H1 (cell line): Measurements from ENCODE around the gene ACSL4. TPM values are rescaled to one million over a fixed set of nuclear protein-coding genes. Genes with fewer than 3 reads are reported as not detected.

ENCODE experiments used
- CTCF ChIA-PET: fragments of 300-600 bp; sonication (Branson Sonifier 250); formaldehyde crosslinking; loops from one replicate; lab custom pipeline; 2021; ENCODE audit not compliant: partially characterized antibody; lab: Charles Lee
- POLR2A ChIA-PET: fragments of 300-600 bp; sonication (Branson Sonifier 250); formaldehyde crosslinking; loops from one replicate; lab custom pipeline; 2021; ENCODE audit warnings: inconsistent platforms; ENCODE audit not compliant: partially characterized antibody; lab: Charles Lee
- DNase-seq, 2 experiments: peaks; one replicate each; pipeline versions ENCODE4 v3.0.0 to v3.0.0-alpha.2; 2010 to 2022; ENCODE audit warnings: low spot score in 2 of 2, low read depth in 1 of 2, mixed read lengths in 1 of 2
- FAIRE-seq: peaks from 2 replicates; lab custom pipeline; 2011; peaks lifted over from hg19 to GRCh38; lab: Jason Lieb, UNC
- H2AFZ ChIP-seq: 2 replicates; pipeline ENCODE4 v1.8.1; 2012; ENCODE audit warnings: low read length, inconsistent platforms
- H2AK5ac ChIP-seq: 2 replicates; pipeline ENCODE4 v1.6.1; 2013; ENCODE audit warnings: low read depth, low read length
- H2BK120ac ChIP-seq: replicated peaks from 2 replicates; pipeline ENCODE3; 2013; ENCODE audit warnings: low read depth, low read length, inconsistent platforms
- H2BK12ac ChIP-seq: 2 replicates; pipeline ENCODE4 v1.6.1; 2013; ENCODE audit warnings: low read depth, low read length
- H2BK15ac ChIP-seq: 2 replicates; pipeline ENCODE4 v1.6.1; 2013; ENCODE audit warnings: low read length
- H2BK20ac ChIP-seq: 2 replicates; pipeline ENCODE4 v1.6.1; 2013; ENCODE audit warnings: low read length
- H2BK5ac ChIP-seq: 2 replicates; pipeline ENCODE4 v1.6.1; 2013; ENCODE audit warnings: low read depth, low read length
- H3K14ac ChIP-seq: 2 replicates; pipeline ENCODE4 v1.6.1; 2013; ENCODE audit warnings: inconsistent platforms; ENCODE audit not compliant: insufficient read length
- H3K18ac ChIP-seq: 2 replicates; pipeline ENCODE4 v1.6.1; 2013; ENCODE audit warnings: low read length; ENCODE audit errors: extremely low read depth
- H3K23ac ChIP-seq: 2 replicates; pipeline ENCODE4 v1.6.1; 2013; ENCODE audit warnings: inconsistent platforms; ENCODE audit not compliant: insufficient read length
- H3K23me2 ChIP-seq: 2 replicates; pipeline ENCODE4 v1.6.1; 2013; ENCODE audit warnings: low read depth, low read length
- H3K27ac ChIP-seq: 2 replicates; pipeline ENCODE4 v1.6.1; 2011; ENCODE audit warnings: low read depth, low read length, inconsistent platforms
- H3K27me3 ChIP-seq, 4 experiments: replicated peaks in 1 of 4; 1 replicate in 1 of 4; 2 replicates in 3 of 4; pipeline versions ENCODE4 v1.6.1 to v1.8.1; 2011 to 2013; ENCODE audit warnings: low read length in 3 of 4, mild to moderate bottlenecking in 3 of 4, inconsistent platforms in 2 of 4, mixed read lengths in 2 of 4, moderate library complexity in 1 of 4; ENCODE audit not compliant: control insufficient read depth in 3 of 4, insufficient read depth in 3 of 4; ENCODE audit errors: extremely low read depth in 1 of 4
- H3K36me3 ChIP-seq, 4 experiments: 2 replicates each; pipeline versions ENCODE4 v1.6.1 to v1.8.1; 2011 to 2013; ENCODE audit warnings: mild to moderate bottlenecking in 4 of 4, low read length in 3 of 4, moderate library complexity in 2 of 4, control low read depth in 1 of 4, inconsistent platforms in 1 of 4; ENCODE audit not compliant: insufficient read depth in 4 of 4, control insufficient read depth in 2 of 4
- H3K4ac ChIP-seq: replicated peaks from 2 replicates; pipeline ENCODE3; 2013; ENCODE audit warnings: low read length, low read depth, mixed read lengths, inconsistent platforms; ENCODE audit not compliant: insufficient read length
- H3K4me1 ChIP-seq, 4 experiments: replicated peaks in 1 of 4; 1 replicate in 1 of 4; 2 replicates in 3 of 4; pipeline versions ENCODE4 v1.6.1 to v1.8.1; 2011 to 2013; ENCODE audit warnings: low read length in 3 of 4, inconsistent platforms in 2 of 4, mixed read lengths in 1 of 4; ENCODE audit not compliant: insufficient read depth in 4 of 4, control insufficient read depth in 3 of 4
- H3K4me2 ChIP-seq, 2 experiments: 2 replicates each; pipeline versions ENCODE4 v1.6.1 to v1.8.1; 2011 to 2013; ENCODE audit warnings: low read depth in 2 of 2, low read length in 2 of 2, control low read depth in 1 of 2, inconsistent platforms in 1 of 2, mild to moderate bottlenecking in 1 of 2; ENCODE audit not compliant: insufficient read depth in 1 of 2
- H3K4me3 ChIP-seq, 4 experiments: fragments of 200-600, 300-600 bp in 1 of 4; sonication (generic), shearing (Covaris generic), sonication (Bioruptor Twin) in 1 of 4; 2 replicates each; pipeline versions ENCODE4 v1.5.1 to v1.8.1; 2011 to 2016; ENCODE audit warnings: low read length in 4 of 4, low read depth in 3 of 4, control low read depth in 2 of 4, inconsistent platforms in 2 of 4, mild to moderate bottlenecking in 2 of 4, mixed read lengths in 1 of 4, moderate library complexity in 1 of 4; ENCODE audit not compliant: insufficient read depth in 2 of 4; ENCODE audit errors: extremely low read depth in 1 of 4
- H3K56ac ChIP-seq: replicated peaks from 2 replicates; pipeline ENCODE3; 2013; ENCODE audit warnings: low read depth, mild to moderate bottlenecking, mixed read lengths, low read length, inconsistent platforms; ENCODE audit not compliant: insufficient read length
- H3K79me1 ChIP-seq: 2 replicates; pipeline ENCODE4 v1.6.1; 2013; ENCODE audit warnings: low read depth, low read length, control low read depth
- H3K79me2 ChIP-seq, 2 experiments: 2 replicates each; pipeline versions ENCODE4 v1.6.1 to v1.8.1; 2012 to 2013; ENCODE audit warnings: low read length in 2 of 2, mild to moderate bottlenecking in 2 of 2, inconsistent platforms in 1 of 2; ENCODE audit not compliant: insufficient read depth in 2 of 2, control insufficient read depth in 1 of 2
- H3K9ac ChIP-seq, 4 experiments: replicated peaks in 1 of 4; 1 replicate in 1 of 4; 2 replicates in 3 of 4; pipeline versions ENCODE4 v1.6.1 to v1.8.1; 2011 to 2013; ENCODE audit warnings: low read depth in 3 of 4, low read length in 3 of 4, control low read depth in 2 of 4, mild to moderate bottlenecking in 2 of 4, moderate library complexity in 2 of 4, inconsistent platforms in 1 of 4; ENCODE audit errors: extremely low read depth in 1 of 4
- H3K9me3 ChIP-seq, 2 experiments: 2 replicates each; pipeline versions ENCODE4 v1.6.1 to v1.8.1; 2012 to 2013; ENCODE audit warnings: mild to moderate bottlenecking in 2 of 2, moderate library complexity in 2 of 2, control low read depth in 1 of 2, inconsistent platforms in 1 of 2, low read depth in 1 of 2, low read length in 1 of 2, mixed read lengths in 1 of 2; ENCODE audit not compliant: insufficient read depth in 2 of 2
- H4K20me1 ChIP-seq, 2 experiments: replicated peaks in 1 of 2; 2 replicates each; pipeline versions ENCODE3 to v1.8.1; 2011 to 2013; ENCODE audit warnings: inconsistent platforms in 2 of 2, low read length in 2 of 2, mild to moderate bottlenecking in 1 of 2; ENCODE audit not compliant: insufficient read depth in 2 of 2, control insufficient read depth in 1 of 2
- H4K5ac ChIP-seq: 2 replicates; pipeline ENCODE4 v1.6.1; 2013; ENCODE audit warnings: low read length, low read depth, mixed read lengths, inconsistent platforms; ENCODE audit not compliant: insufficient read length
- H4K8ac ChIP-seq: 2 replicates; pipeline ENCODE4 v1.8.0; 2013; ENCODE audit warnings: mild to moderate bottlenecking, moderate library complexity, low read length, inconsistent platforms; ENCODE audit not compliant: insufficient read depth; ENCODE audit errors: extremely low read depth
- H4K91ac ChIP-seq: replicated peaks from 2 replicates; pipeline ENCODE3; 2013; ENCODE audit warnings: low read length, mixed read lengths, inconsistent platforms; ENCODE audit not compliant: insufficient read length
- ATF2 ChIP-seq: IDR thresholded peaks from 2 replicates; pipeline ENCODE4 v1.6.1; 2012; ENCODE audit warnings: low read length, inconsistent platforms
- BRCA1 ChIP-seq: IDR thresholded peaks from 2 replicates; pipeline ENCODE4 v1.6.1; 2012; ENCODE audit warnings: low read depth, low read length, improper control_type of control experiment
- CBX5 ChIP-seq: fragments of 300-800, 300-1000 bp; sonication (generic); IDR thresholded peaks from 2 replicates; pipeline ENCODE4 v1.7.1; 2016; ENCODE audit warnings: antibody characterized with exemption, low read length, low read depth
- GABPA ChIP-seq: IDR thresholded peaks from 2 replicates; pipeline ENCODE4 v1.6.1; 2011; ENCODE audit warnings: mild to moderate bottlenecking, low read length, moderate library complexity, borderline replicate concordance; ENCODE audit not compliant: insufficient read depth
- JUND ChIP-seq: IDR thresholded peaks from 2 replicates; pipeline ENCODE4 v1.6.1; 2011; ENCODE audit warnings: mild to moderate bottlenecking, improper control_type of control experiment, low read length
- POLR2A ChIP-seq, 2 experiments: IDR thresholded peaks; 1 replicate in 1 of 2; 2 replicates in 1 of 2; pipeline ENCODE4 v1.6.1; 2011; ENCODE audit warnings: low read depth in 2 of 2, low read length in 2 of 2, mild to moderate bottlenecking in 2 of 2; ENCODE audit errors: control extremely low read depth in 1 of 2
- RAD21 ChIP-seq, 2 experiments: IDR thresholded peaks in 1 of 2; conservative IDR thresholded peaks in 1 of 2; 2 replicates each; pipeline ENCODE4 v1.6.1; 2011; ENCODE audit warnings: low read depth in 2 of 2, low read length in 2 of 2, improper control_type of control experiment in 1 of 2, inconsistent platforms in 1 of 2, mild to moderate bottlenecking in 1 of 2, moderate library complexity in 1 of 2
- RBBP5 ChIP-seq: IDR thresholded peaks from 2 replicates; pipeline ENCODE4 v1.7.1; 2012; ENCODE audit warnings: low read depth, mild to moderate bottlenecking, inconsistent platforms, low read length, moderate library complexity, borderline replicate concordance
- RFX5 ChIP-seq: IDR thresholded peaks from 2 replicates; pipeline ENCODE4 v1.6.1; 2011; ENCODE audit warnings: low read depth, low read length, improper control_type of control experiment, borderline replicate concordance
- SAP30 ChIP-seq: fragments of 300-600 bp; sonication (generic); IDR thresholded peaks from 2 replicates; pipeline ENCODE4 v1.7.1; 2012; ENCODE audit warnings: low read length, moderate library complexity, mild to moderate bottlenecking, inconsistent platforms; ENCODE audit not compliant: insufficient read depth, insufficient replicate concordance
- SP2 ChIP-seq: IDR thresholded peaks from 2 replicates; pipeline ENCODE4 v1.6.1; 2012; ENCODE audit warnings: mild to moderate bottlenecking, low read length, inconsistent platforms
- SP4 ChIP-seq: IDR thresholded peaks from 2 replicates; pipeline ENCODE4 v1.6.1; 2012; ENCODE audit warnings: low read length, inconsistent platforms
- SRF ChIP-seq: IDR thresholded peaks from 2 replicates; pipeline ENCODE4 v1.6.1; 2011; ENCODE audit warnings: mild to moderate bottlenecking, low read depth, low read length, moderate library complexity
- WGBS, 2 experiments: shearing (Covaris generic) in 1 of 2; methylation state at CpG; one replicate each; pipeline versions ENCODE4 v1.1.6 to v1.1.7; 2013 to 2015; ENCODE audit warnings: low lambda C conversion rate in 2 of 2, mixed read lengths in 2 of 2, inconsistent platforms in 1 of 2, low coverage in 1 of 2, missing lambda C conversion rate in 1 of 2; ENCODE audit not compliant: insufficient replicate concordance in 2 of 2, insufficient coverage in 1 of 2, insufficient read length in 1 of 2; ENCODE audit errors: extremely low coverage in 1 of 2, missing lambda C conversion rate in 1 of 2; 5-methylcytosine and 5-hydroxymethylcytosine counted together
- polyA plus RNA-seq, 7 experiments: library from polyadenylated mRNA; depleted of rRNA in 3 of 7; stranded (reverse) in 5 of 7; unstranded in 2 of 7; fragments of >200 nt in 5 of 7; fragments of 200-250 nt in 2 of 7; gene quantifications; 1 replicate in 5 of 7; 2 replicates in 1 of 7; 4 replicates in 1 of 7; pipeline versions ENCODE4 v1.2.1 to v1.2.3, GENCODE V29; 2011 to 2013; ENCODE audit warnings: missing spikeins in 2 of 7, mixed read lengths in 2 of 7
- total RNA-seq: library from RNA; stranded (reverse); fragmentation: NEBNext Ultra II Directional; extraction: Animal tissue kit (Norgen Biotek cat#: 25700); gene quantifications from 2 replicates; pipeline ENCODE4 v1.2.1, GENCODE V29; 2021

ACSL4 gene
- total and polyA plus RNA-seq, 2 of the 8 experiments (the other 6 are each of a cell fraction or from before 2014, with no cell fraction given): 11.3 to 47.0 TPM

GRCh38 chrX:109629310-109629709 is 103.7 kb downstream of the ACSL4 start:
- H3K4me2 ChIP-seq: no peak overlapping the region
- no peaks in the 10 kb centered on the region for H3K9me3 ChIP-seq
- no peak overlapping the region for H4K5ac ChIP-seq
- CTCF ChIA-PET: interaction anchor here (0.6 to 1.8 kb wide), 6 partner anchors 36 to 261 kb away, joined by 3 to 9 read pairs (median 3); no protein-coding TSS in a partner anchor
- H3K14ac ChIP-seq: no peak overlapping the region
- no peaks in the 10 kb centered on the region for H4K20me1 ChIP-seq
- peaks cover 0 to 5% (median 0%) of the 10 kb centered on the region in 4 experiments; a peak in 1 of 7 replicates for H3K4me1 ChIP-seq
- H2AFZ ChIP-seq: no peak overlapping the region
- H2BK12ac ChIP-seq: no peak overlapping the region
- H3K36me3 ChIP-seq: no peaks in the 10 kb centered on the region
- no peak overlapping the region for H2AK5ac ChIP-seq
- 92% methylated on average over 3 of the region's 3 CpGs; no CpG with 5 or more reads in 1 of the 2 experiments for whole genome bisulfite sequencing, 2 experiments
- no peak overlapping the region for H3K4ac ChIP-seq
- H3K23ac ChIP-seq: no peak overlapping the region
- peaks cover 0 to 1% (median under 1%) of the 10 kb centered on the region in 4 experiments; a peak in 5 of 7 replicates for H3K27me3 ChIP-seq
- H3K4me3 ChIP-seq: no peak overlapping the region
- POLR2A ChIA-PET: no interaction called here
- H3K18ac ChIP-seq: no peak overlapping the region
- no peak overlapping the region for H3K56ac ChIP-seq
- H2BK5ac ChIP-seq: no peak overlapping the region
- H4K8ac ChIP-seq: no peak overlapping the region
- H4K91ac ChIP-seq: no peak overlapping the region
- FAIRE-seq: no peak
- no peaks in the 10 kb centered on the region for H3K79me2 ChIP-seq
- no peak overlapping the region for H2BK120ac ChIP-seq
- no peak overlapping the region for H3K9ac ChIP-seq
- H2BK15ac ChIP-seq: no peak overlapping the region
- H3K79me1 ChIP-seq: no peaks in the 10 kb centered on the region
- H3K27ac ChIP-seq: no peak overlapping the region
- no peak overlapping the region for H2BK20ac ChIP-seq
- DNase-seq: no peak
- peaks cover 4% of the 10 kb centered on the region; the same call in 1 of the 2 replicates for H3K23me2 ChIP-seq
- TF ChIP-seq ATF2 (no peak), JUND (no peak), SRF (no peak), BRCA1 (no peak), RAD21 (IDR thresholded peaks at IDR 0.05 in 1 of 2, conservative IDR thresholded peaks at IDR 0.05 in 1 of 2; ENCODE audit: low read depth in 2 of 2, low read length in 2 of 2) (no peak), GABPA (no peak), RFX5 (no peak), SP4 (no peak), CBX5 (no peak), SP2 (no peak), SAP30 (no peak), POLR2A (IDR thresholded peaks at IDR 0.05; ENCODE audit: control extremely low read depth in 1 of 2, low read depth in 2 of 2, low read length in 2 of 2) (no peak), RBBP5 (no peak)
